PC-3 (cell line): ENCODE measurements around the gene TEX54. TPM values are rescaled to one million over a fixed set of nuclear protein-coding genes. Genes with fewer than 3 reads are reported as not detected.

Source experiments
- ATAC-seq: fragments of 200-7000 bp; cut with Tn5 transposase; 2 replicates; pipeline ENCODE4 v1.9.1; 2020; ENCODE audit warnings: mild to moderate bottlenecking, moderate library complexity
- BruUV-seq: library from RNA; stranded (reverse); fragments of 400-500 nt; replicated peaks from 2 replicates; lab custom pipeline; 2021; lab: Mats Ljungman, UMichigan
- CTCF ChIA-PET: fragments of 300-600 bp; sonication (Branson Sonifier 250); formaldehyde crosslinking; loops from one replicate; lab custom pipeline; 2022; ENCODE audit warnings: antibody characterized with exemption; lab: Charles Lee
- POLR2A ChIA-PET: fragments of 300-600 bp; sonication (Branson Sonifier 250); formaldehyde crosslinking; loops from one replicate; lab custom pipeline; 2022; ENCODE audit warnings: antibody characterized with exemption; ENCODE audit not compliant: unreplicated experiment; lab: Charles Lee
- DNase-seq: peaks from one replicate; pipeline ENCODE4 v3.0.0-alpha.2; 2015
- H2AFZ ChIP-seq: fragments of 300-600 bp; sonication (generic); 2 replicates; pipeline ENCODE4 v1.6.0; 2016; ENCODE audit warnings: antibody characterized with exemption, low read length
- H3F3A ChIP-seq: fragments of 300-600 bp; sonication (generic); one replicate; pipeline ENCODE4 v1.6.0; 2017; ENCODE audit warnings: antibody characterized with exemption, low read length, control low read depth, mild to moderate bottlenecking; ENCODE audit not compliant: unreplicated experiment
- H3K27ac ChIP-seq: fragments of 300-600 bp; sonication (generic); 2 replicates; pipeline ENCODE4 v1.5.1; 2016; ENCODE audit warnings: mild to moderate bottlenecking, low read length
- H3K27me3 ChIP-seq: fragments of 300-600 bp; sonication (generic); 2 replicates; pipeline ENCODE4 v1.6.1; 2016; ENCODE audit warnings: low read length, mixed read lengths
- H3K36me3 ChIP-seq: fragments of 300-600 bp; sonication (generic); 2 replicates; pipeline ENCODE4 v1.6.1; 2016; ENCODE audit warnings: low read depth, mixed run types, low read length, mixed read lengths
- H3K4me1 ChIP-seq: fragments of 300-600 bp; sonication (generic); 2 replicates; pipeline ENCODE4 v1.5.1; 2016; ENCODE audit warnings: low read length; ENCODE audit not compliant: insufficient read depth
- H3K4me2 ChIP-seq: fragments of 300-600 bp; sonication (generic); 2 replicates; pipeline ENCODE4 v1.6.0; 2016; ENCODE audit warnings: low read length
- H3K4me3 ChIP-seq: fragments of 300-600 bp; sonication (generic); 2 replicates; pipeline ENCODE4 v1.5.1; 2016; ENCODE audit warnings: mild to moderate bottlenecking, low read length, mixed read lengths
- H3K79me2 ChIP-seq: fragments of 300-600 bp; sonication (generic); 2 replicates; pipeline ENCODE4 v1.6.1; 2017; ENCODE audit warnings: low read length, mixed read lengths
- H3K9ac ChIP-seq: fragments of 300-600 bp; sonication (generic); 2 replicates; pipeline ENCODE4 v1.6.0; 2016; ENCODE audit warnings: mild to moderate bottlenecking, low read length
- H3K9me2 ChIP-seq: fragments of 300-600 bp; sonication (generic); replicated peaks from 2 replicates; pipeline ENCODE4 v1.6.1; 2016; ENCODE audit warnings: mixed run types, low read length, mixed read lengths
- H3K9me3 ChIP-seq: fragments of 300-600 bp; sonication (generic); 2 replicates; pipeline ENCODE4 v1.6.1; 2016; ENCODE audit warnings: low read length, mixed read lengths
- H4K20me1 ChIP-seq: fragments of 300-600 bp; sonication (generic); 2 replicates; pipeline ENCODE4 v1.6.1; 2016; ENCODE audit warnings: low read length, mixed read lengths
- CTCF ChIP-seq: fragments of 300-600 bp; sonication (generic); conservative IDR thresholded peaks from 2 replicates; pipeline ENCODE4 v1.5.1; 2017; ENCODE audit warnings: antibody characterized with exemption, low read depth, mild to moderate bottlenecking, low read length
- EZH2 ChIP-seq: fragments of 300-600 bp; sonication (generic); IDR thresholded peaks from one replicate; pipeline ENCODE4 v1.6.1; 2017; ENCODE audit warnings: antibody characterized with exemption, mild to moderate bottlenecking, low read length; ENCODE audit not compliant: unreplicated experiment
- EZH2phosphoT487 ChIP-seq: fragments of 300-600 bp; sonication (generic); IDR thresholded peaks from 2 replicates; pipeline ENCODE4 v1.6.1; 2018; ENCODE audit warnings: mild to moderate bottlenecking, antibody characterized with exemption, low read length, borderline replicate concordance
- intact Hi-C: fragments of 100-400 bp; cut with micrococcal nuclease; formaldehyde crosslinking; loops from 2 replicates; pipeline ENCODE4 v1.9.0; 2023
- total RNA-seq: library from RNA; depleted of rRNA; stranded (reverse); fragments of >200 nt; gene quantifications from 2 replicates; pipeline ENCODE4 v1.2.3, GENCODE V29; 2014

TEX54 gene
- total RNA-seq, 1 experiment from 2014 or later = not detected

GRCh38 chr11:62880231-62880802 lies 47.7 kb upstream of the TEX54 start:
- peak; percentile 47 for ATAC-seq
- Histone ChIP-seq H3K9me3 (no peaks in the 10 kb centered on the region), H3K27ac (peak overlapping the region; percentile 93), H3K4me1 (peaks cover 37% of the 10 kb centered on the region), H3K4me2 (peak overlapping the region; percentile 95), H3K9ac (peak overlapping the region; percentile 99), H3K4me3 (peak overlapping the region; percentile 85), H4K20me1 (peaks cover 42% of the 10 kb centered on the region), H3F3A (peaks cover 12% of the 10 kb centered on the region), H3K27me3 (no peaks in the 10 kb centered on the region), H2AFZ (peak overlapping the region; percentile 34), H3K9me2 (no peaks in the 10 kb centered on the region), H3K79me2 (peaks cover 79% of the 10 kb centered on the region), H3K36me3 (peaks cover 50% of the 10 kb centered on the region)
- no TSS peak for BruUV-seq
- CTCF ChIA-PET = interaction anchor here (0.5 to 1.0 kb wide), 3 partner anchors 25 to 234 kb away, joined by 3 to 4 read pairs (median 3); partner anchors contain the start of genes GANAB and HNRNPUL2
- no peak for TF ChIP-seq EZH2phosphoT487
- TF ChIP-seq EZH2 = no peak
- TF ChIP-seq CTCF = no peak
- POLR2A ChIA-PET = interaction anchor here (0.6 to 1.8 kb wide), 5 partner anchors 14 to 687 kb away, joined by 3 to 22 read pairs (median 13); no protein-coding TSS in a partner anchor
- intact Hi-C loops = loop anchor here (1.0 to 5.0 kb wide), 4 partner anchors 24 to 153 kb away; partner anchors contain the start of genes HNRNPUL2, STX5, TEX54 and TTC9C
- peak; percentile 91 for DNase-seq

- ChIA-PET CTCF (interaction anchor here (1.0 kb wide), 1 partner anchor 24 kb away, joined by 3 read pairs; no protein-coding TSS in a partner anchor), POLR2A (interaction anchor here (0.6 to 0.9 kb wide), 5 partner anchors 24 to 687 kb away, joined by 3 to 5 read pairs (median 3); no protein-coding TSS in a partner anchor)
- H3K27ac ChIP-seq = peak overlapping the region; percentile 93
These were observed 46.8 kb upstream of the TEX54 start for GRCh38 chr11:62879235-62879978.

More at GRCh38 chr11:62879235-62879978, 46.8 kb upstream of the TEX54 start:
- no peak for TF ChIP-seq EZH2
- no peak for TF ChIP-seq CTCF
- no peak for TF ChIP-seq EZH2phosphoT487
- no peak for DNase-seq
- Histone ChIP-seq H4K20me1 (peaks cover 34% of the 10 kb centered on the region), H3K79me2 (peaks cover 78% of the 10 kb centered on the region), H3F3A (peaks cover 12% of the 10 kb centered on the region), H2AFZ (no peak overlapping the region), H3K4me1 (peaks cover 33% of the 10 kb centered on the region), H3K27me3 (no peaks in the 10 kb centered on the region), H3K9me3 (no peaks in the 10 kb centered on the region), H3K4me3 (peak overlapping the region; percentile 85), H3K9me2 (no peaks in the 10 kb centered on the region), H3K9ac (peak overlapping the region; percentile 99), H3K4me2 (peak overlapping the region; percentile 95), H3K36me3 (peaks cover 43% of the 10 kb centered on the region)
- intact Hi-C loops = no loop called here
- BruUV-seq = no TSS peak
- no peak; the same call in 1 of the 2 replicates for ATAC-seq
